NCI-H146 (cell line): ENCODE data around the gene MED23.

Source experiments
- DNase-seq: peaks from one replicate; lab custom pipeline; 2025; lab: John Stamatoyannopoulos, UW

Gene MED23

GRCh38 chr6:131640100-131640499 lies 12.1 kb upstream of the MED23 start:
- DNase-seq: no peak

- DNase-seq: no peak
Measured at GRCh38 chr6:131638013-131638412, 10.0 kb upstream of the MED23 start.

GRCh38 chr6:131636880-131637792 lies 9.1 kb upstream of the MED23 start, which contains the start of gene ENPP3:
ENPP3 (plus strand) TSS chr6:131637302; CDS start chr6:131637385, 83 bp downstream.
- no peak for DNase-seq

- no peak for DNase-seq
Measured at GRCh38 chr6:131635384-131636340, 7.6 kb upstream of the MED23 start.

- DNase-seq: no peak
Measured at GRCh38 chr6:131631625-131632289, 3.7 kb upstream of the MED23 start.

GRCh38 chr6:131629651-131630050 lies 1.6 kb upstream of the MED23 start:
- DNase-seq: no peak

- DNase-seq: no peak
Measured at GRCh38 chr6:131628726-131629125, 684 bp upstream of the MED23 start.

GRCh38 chr6:131615275-131615674 lies 12.8 kb downstream of the MED23 start:
- DNase-seq: no peak

- DNase-seq: no peak
Measured at GRCh38 chr6:131613296-131613925, 14.6 kb downstream of the MED23 start.

- DNase-seq: no peak
Measured at GRCh38 chr6:131602781-131603312, 25.2 kb downstream of the MED23 start.

GRCh38 chr6:131600716-131601115 lies 27.3 kb downstream of the MED23 start:
- DNase-seq: no peak

GRCh38 chr6:131597446-131597845 lies 30.6 kb downstream of the MED23 start:
- no peak for DNase-seq

- no peak for DNase-seq
Measured at GRCh38 chr6:131594074-131594473, 34.0 kb downstream of the MED23 start.

GRCh38 chr6:131592935-131593334 lies 35.1 kb downstream of the MED23 start:
- DNase-seq: no peak

- DNase-seq: no peak
Measured at GRCh38 chr6:131588643-131589042, 39.4 kb downstream of the MED23 start.

- no peak for DNase-seq
Measured at GRCh38 chr6:131587909-131588308, 40.1 kb downstream of the MED23 start.

- DNase-seq: no peak
Measured at GRCh38 chr6:131586543-131586942, 41.5 kb downstream of the MED23 start.

- no peak for DNase-seq
Measured at GRCh38 chr6:131581523-131581922, 46.5 kb downstream of the MED23 start.

- no peak for DNase-seq
Measured at GRCh38 chr6:131575834-131576478, 52.1 kb downstream of the MED23 start.

- no peak for DNase-seq
Measured at GRCh38 chr6:131574686-131575085, 53.4 kb downstream of the MED23 start.

GRCh38 chr6:131574133-131574532 lies 53.9 kb downstream of the MED23 start:
- no peak for DNase-seq
